H1 (cell line): ENCODE measurements around the gene LRRC42. TPM values are rescaled to one million over a fixed set of nuclear protein-coding genes. Genes with fewer than 3 reads are reported as not detected.

ENCODE experiments used
- CTCF ChIP-seq, 3 experiments: IDR thresholded peaks; 1 replicate in 2 of 3; 2 replicates in 1 of 3; pipeline versions ENCODE4 v1.5.1 to v1.6.1; 2011; ENCODE audit warnings: low read length in 3 of 3, mild to moderate bottlenecking in 3 of 3, inconsistent platforms in 2 of 3, low read depth in 1 of 3, moderate library complexity in 1 of 3; ENCODE audit not compliant: insufficient read depth in 1 of 3; ENCODE audit errors: control extremely low read depth in 1 of 3
- E2F6 ChIP-seq: IDR thresholded peaks from 2 replicates; pipeline ENCODE4 v1.6.1; 2012; ENCODE audit warnings: inconsistent platforms
- GABPA ChIP-seq: IDR thresholded peaks from 2 replicates; pipeline ENCODE4 v1.6.1; 2011; ENCODE audit warnings: mild to moderate bottlenecking, low read length, moderate library complexity, borderline replicate concordance; ENCODE audit not compliant: insufficient read depth
- RFX5 ChIP-seq: IDR thresholded peaks from 2 replicates; pipeline ENCODE4 v1.6.1; 2011; ENCODE audit warnings: low read depth, low read length, improper control_type of control experiment, borderline replicate concordance
- SAP30 ChIP-seq: fragments of 300-600 bp; sonication (generic); IDR thresholded peaks from 2 replicates; pipeline ENCODE4 v1.7.1; 2012; ENCODE audit warnings: low read length, moderate library complexity, mild to moderate bottlenecking, inconsistent platforms; ENCODE audit not compliant: insufficient read depth, insufficient replicate concordance
- SP2 ChIP-seq: IDR thresholded peaks from 2 replicates; pipeline ENCODE4 v1.6.1; 2012; ENCODE audit warnings: mild to moderate bottlenecking, low read length, inconsistent platforms
- polyA plus RNA-seq, 7 experiments: library from polyadenylated mRNA; depleted of rRNA in 3 of 7; stranded (reverse) in 5 of 7; unstranded in 2 of 7; fragments of >200 nt in 5 of 7; fragments of 200-250 nt in 2 of 7; gene quantifications; 1 replicate in 5 of 7; 2 replicates in 1 of 7; 4 replicates in 1 of 7; pipeline versions ENCODE4 v1.2.1 to v1.2.3, GENCODE V29; 2011 to 2013; ENCODE audit warnings: missing spikeins in 2 of 7, mixed read lengths in 2 of 7
- total RNA-seq: library from RNA; stranded (reverse); fragmentation: NEBNext Ultra II Directional; extraction: Animal tissue kit (Norgen Biotek cat#: 25700); gene quantifications from 2 replicates; pipeline ENCODE4 v1.2.1, GENCODE V29; 2021

Gene LRRC42
- total and polyA plus RNA-seq, 2 of the 8 experiments (the other 6 are each of a cell fraction or from before 2014, with no cell fraction given): 38.2 to 54.1 TPM

GRCh38 chr1:53949023-53949990, 3.2 kb downstream of the LRRC42 start (continued):
- TF ChIP-seq RFX5 (no peak), SAP30 (no peak), SP2 (no peak), CTCF (IDR thresholded peaks at IDR 0.05; ENCODE audit: control extremely low read depth in 1 of 3, insufficient read depth in 1 of 3, low read depth in 1 of 3, low read length in 3 of 3) (peak; percentile 59 to 90 (median 83)), GABPA (no peak), E2F6 (no peak)
